GM12892 (cell line): Measurements from ENCODE around the gene KLHL35.

Source experiments
- POLR2A ChIP-seq: IDR thresholded peaks from 2 replicates; pipeline ENCODE4 v1.6.1; 2011; ENCODE audit warnings: low read depth, low read length, control low read depth
- TAF1 ChIP-seq: IDR thresholded peaks from 2 replicates; pipeline ENCODE4 v1.6.1; 2011; ENCODE audit warnings: low read depth, mild to moderate bottlenecking, control low read depth, low read length, borderline replicate concordance

GRCh38 chr11:75462117-75462653 lies 29.2 kb upstream of the KLHL35 start:
- TF ChIP-seq POLR2A (no peak), TAF1 (no peak)
